ENCODE results near the gene PIK3CA. TPM values are rescaled to one million over a fixed set of nuclear protein-coding genes. Genes with fewer than 3 reads are reported as not detected.

Gene PIK3CA
- total RNA-seq, 6 experiments from 2014 or later = 6.5 to 13.1 (median 11.2) TPM

DNA sequence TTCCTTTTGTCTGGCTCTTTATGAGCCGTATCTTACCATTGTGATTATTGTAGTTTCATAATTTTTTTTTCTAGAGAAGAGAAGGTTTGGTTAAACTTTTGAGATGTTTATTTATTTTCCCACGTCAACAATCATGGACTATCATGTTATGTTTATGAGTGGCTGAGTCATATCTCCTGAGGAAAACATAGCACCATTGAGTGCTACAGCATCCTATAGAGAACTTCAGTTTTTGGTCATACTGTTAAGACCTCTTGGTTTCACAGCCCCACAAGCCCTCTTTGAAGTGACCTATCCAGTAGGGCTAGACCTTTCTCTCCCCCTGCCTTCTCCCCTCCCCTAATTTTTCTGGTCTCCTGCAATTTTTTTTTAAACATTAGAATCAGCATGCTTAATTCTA lies 20.8 kb downstream of the PIK3CA start:
- Histone ChIP-seq H3K9me3 (no peaks in the 10 kb centered on the region), H3K4me1 (peaks cover 0 to 6% (median 0%) of the 10 kb centered on the region in 4 donors), H3K4me3 (no peak overlapping the region), H3K27me3 (no peaks in the 10 kb centered on the region), H3K36me3 (no peaks in the 10 kb centered on the region), H3K27ac (no peak overlapping the region)
- no peak for TF ChIP-seq POLR2A (IDR thresholded peaks at IDR 0.05)
- intact Hi-C loops (cut with DNase I) = no loop called here
- no peak for DNase-seq
- no peak for ATAC-seq
- WGBS (ENCODE audit: insufficient coverage, low coverage, low lambda C conversion rate, missing lambda C conversion rate) = 71% methylated on average over 2 of the region's 2 CpGs

DNA sequence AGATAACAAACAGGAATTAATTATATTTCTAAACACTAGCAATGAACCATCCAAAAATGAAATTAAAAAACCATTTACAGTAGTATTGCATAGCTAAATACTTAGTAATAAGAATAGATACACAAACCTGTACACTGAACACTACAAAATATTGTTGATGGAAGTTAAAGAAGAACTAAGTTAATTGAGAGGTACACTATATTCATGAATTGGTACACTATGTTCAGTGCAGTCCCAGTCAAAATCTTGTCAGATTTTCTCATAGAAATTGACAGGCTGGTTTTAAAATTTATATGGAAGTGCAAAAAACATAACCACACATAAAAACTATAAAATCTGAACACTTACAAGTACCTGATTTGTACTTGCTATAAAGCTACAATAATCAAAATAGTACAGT lies 24.4 kb downstream of the PIK3CA start:
- intact Hi-C loops (cut with DNase I) = no loop called here
- Histone ChIP-seq H3K27me3 (no peaks in the 10 kb centered on the region), H3K27ac (no peak overlapping the region), H3K4me1 (peaks cover 0 to 6% (median 0%) of the 10 kb centered on the region in 4 donors), H3K9me3 (no peaks in the 10 kb centered on the region), H3K36me3 (no peaks in the 10 kb centered on the region), H3K4me3 (no peak overlapping the region)
- DNase-seq = no peak
- no peak for ATAC-seq
- no peak for TF ChIP-seq POLR2A (IDR thresholded peaks at IDR 0.05)
- TF ChIP-seq, protein P1, sequence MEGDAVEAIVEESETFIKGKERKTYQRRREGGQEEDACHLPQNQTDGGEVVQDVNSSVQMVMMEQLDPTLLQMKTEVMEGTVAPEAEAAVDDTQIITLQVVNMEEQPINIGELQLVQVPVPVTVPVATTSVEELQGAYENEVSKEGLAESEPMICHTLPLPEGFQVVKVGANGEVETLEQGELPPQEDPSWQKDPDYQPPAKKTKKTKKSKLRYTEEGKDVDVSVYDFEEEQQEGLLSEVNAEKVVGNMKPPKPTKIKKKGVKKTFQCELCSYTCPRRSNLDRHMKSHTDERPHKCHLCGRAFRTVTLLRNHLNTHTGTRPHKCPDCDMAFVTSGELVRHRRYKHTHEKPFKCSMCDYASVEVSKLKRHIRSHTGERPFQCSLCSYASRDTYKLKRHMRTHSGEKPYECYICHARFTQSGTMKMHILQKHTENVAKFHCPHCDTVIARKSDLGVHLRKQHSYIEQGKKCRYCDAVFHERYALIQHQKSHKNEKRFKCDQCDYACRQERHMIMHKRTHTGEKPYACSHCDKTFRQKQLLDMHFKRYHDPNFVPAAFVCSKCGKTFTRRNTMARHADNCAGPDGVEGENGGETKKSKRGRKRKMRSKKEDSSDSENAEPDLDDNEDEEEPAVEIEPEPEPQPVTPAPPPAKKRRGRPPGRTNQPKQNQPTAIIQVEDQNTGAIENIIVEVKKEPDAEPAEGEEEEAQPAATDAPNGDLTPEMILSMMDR (IDR thresholded peaks at IDR 0.05) = no peak

DNA sequence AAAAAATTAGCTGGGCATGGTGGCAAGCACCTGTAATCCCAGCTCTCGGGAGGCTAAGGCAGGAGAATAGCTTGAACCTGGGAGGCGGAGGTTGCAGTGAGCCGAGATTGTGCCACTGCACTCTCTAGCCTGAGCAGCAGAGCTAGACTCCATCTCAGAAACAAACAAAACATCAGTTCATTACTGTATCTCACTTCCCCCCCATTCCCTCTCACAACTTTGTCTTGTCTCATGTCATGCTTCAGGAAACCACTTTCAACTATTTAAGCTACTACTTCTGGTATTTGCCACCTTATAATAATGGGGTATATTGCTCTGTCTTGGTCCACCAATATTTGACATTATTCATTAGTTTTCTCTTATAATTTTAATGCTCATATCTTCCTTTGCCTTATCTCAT lies 26.2 kb downstream of the PIK3CA start:
- Histone ChIP-seq H3K9me3 (no peaks in the 10 kb centered on the region), H3K4me1 (peaks cover 0 to 6% (median 0%) of the 10 kb centered on the region in 4 donors), H3K36me3 (no peaks in the 10 kb centered on the region), H3K27me3 (no peaks in the 10 kb centered on the region), H3K4me3 (no peak overlapping the region), H3K27ac (no peak overlapping the region)
- intact Hi-C loops (cut with DNase I) = no loop called here
- TF ChIP-seq POLR2A (IDR thresholded peaks at IDR 0.05) = no peak
- TF ChIP-seq, protein P1 (IDR thresholded peaks at IDR 0.05) = no peak
- ATAC-seq = no peak
- DNase-seq = no peak
- WGBS (ENCODE audit: insufficient coverage, low coverage, low lambda C conversion rate, missing lambda C conversion rate) = no CpG with 5 or more reads among the region's 3 CpGs

DNA sequence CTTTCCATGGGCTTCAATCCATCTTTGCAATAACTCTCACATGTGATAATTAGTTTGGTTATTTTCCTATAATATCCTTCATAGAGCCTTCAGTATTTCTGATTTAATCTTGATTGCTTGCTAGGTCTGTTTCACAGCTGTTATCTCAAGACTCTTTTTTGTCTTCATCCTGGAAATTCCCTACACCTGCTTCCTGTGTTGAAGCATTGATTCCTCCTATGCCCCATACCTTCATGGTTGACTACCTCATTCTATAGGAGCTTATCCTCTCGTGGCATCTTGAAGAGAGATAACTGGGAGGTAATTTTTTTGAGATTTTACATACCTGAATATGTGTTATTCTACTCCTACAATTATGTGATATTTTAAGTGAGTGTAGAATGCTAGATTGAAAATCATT lies 26.7 kb downstream of the PIK3CA start:
- no peaks in the 10 kb centered on the region for H3K9me3 ChIP-seq
- H3K27me3 ChIP-seq = no peaks in the 10 kb centered on the region
- H3K36me3 ChIP-seq = no peaks in the 10 kb centered on the region
- no peak overlapping the region for H3K27ac ChIP-seq
- TF ChIP-seq, protein P1 (IDR thresholded peaks at IDR 0.05) = no peak
- TF ChIP-seq POLR2A (IDR thresholded peaks at IDR 0.05) = no peak
- peaks cover 0 to 2% (median 0%) of the 10 kb centered on the region in 4 donors for H3K4me1 ChIP-seq
- no peak for ATAC-seq
- 71% methylated on average over 1 of the region's 1 CpG for WGBS (ENCODE audit: insufficient coverage, low coverage, low lambda C conversion rate, missing lambda C conversion rate)
- H3K4me3 ChIP-seq = no peak overlapping the region
- intact Hi-C loops (cut with DNase I) = no loop called here
- no peak for DNase-seq

DNA sequence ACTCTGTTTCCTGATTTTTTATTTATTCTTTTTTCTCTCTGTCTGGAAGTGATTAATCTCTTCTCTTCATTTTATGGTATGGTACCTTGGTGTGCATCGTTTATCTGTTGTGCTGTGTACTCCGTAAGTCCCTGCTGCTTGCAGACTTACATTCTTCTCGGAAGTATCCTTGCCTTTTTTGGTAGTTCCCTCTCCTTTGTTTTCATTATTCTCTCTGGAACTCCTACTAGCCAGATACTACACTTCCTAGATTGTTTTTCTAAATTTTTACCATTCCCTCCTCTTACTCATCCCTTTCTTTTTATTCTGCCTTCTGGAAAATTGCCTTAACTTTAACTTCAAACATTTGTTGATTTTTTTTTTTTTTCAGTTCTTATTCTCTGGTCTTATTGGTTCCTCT lies 27.2 kb downstream of the PIK3CA start:
- Histone ChIP-seq H3K4me3 (no peak overlapping the region), H3K27ac (no peak overlapping the region), H3K4me1 (no peaks in the 10 kb centered on the region), H3K27me3 (no peaks in the 10 kb centered on the region), H3K9me3 (no peaks in the 10 kb centered on the region), H3K36me3 (no peaks in the 10 kb centered on the region)
- 88% methylated on average over 3 of the region's 3 CpGs for WGBS (ENCODE audit: insufficient coverage, low coverage, low lambda C conversion rate, missing lambda C conversion rate)
- TF ChIP-seq POLR2A (IDR thresholded peaks at IDR 0.05) = no peak
- DNase-seq = no peak
- no peak for ATAC-seq
- intact Hi-C loops (cut with DNase I) = no loop called here

DNA sequence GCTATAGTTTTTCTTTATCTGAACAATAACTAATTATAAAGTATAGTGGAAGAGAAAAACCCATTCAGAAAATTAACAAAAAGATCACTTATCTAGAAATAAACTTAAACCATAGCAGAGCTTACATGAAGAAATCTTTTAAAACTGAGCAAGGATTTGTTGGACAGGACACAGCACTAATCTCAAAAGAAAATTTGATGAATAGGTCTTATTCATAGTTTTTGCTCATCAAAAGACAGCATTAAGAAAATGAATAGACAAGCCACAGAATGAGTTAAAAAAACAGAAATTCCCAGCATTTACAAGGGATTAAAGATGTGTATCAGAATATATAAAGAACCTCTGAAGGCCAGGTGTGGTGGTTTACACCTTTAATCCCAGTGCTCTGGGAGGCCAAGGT lies 29.5 kb downstream of the PIK3CA start:
- Histone ChIP-seq H3K4me3 (no peak overlapping the region), H3K27ac (no peak overlapping the region), H3K27me3 (no peaks in the 10 kb centered on the region), H3K36me3 (no peaks in the 10 kb centered on the region), H3K9me3 (no peaks in the 10 kb centered on the region), H3K4me1 (peaks cover 0 to 2% (median 0%) of the 10 kb centered on the region in 4 donors)
- intact Hi-C loops (cut with DNase I) = no loop called here
- no peak for DNase-seq
- ATAC-seq = no peak
- TF ChIP-seq POLR2A (IDR thresholded peaks at IDR 0.05) = no peak
- TF ChIP-seq, protein P1 (IDR thresholded peaks at IDR 0.05) = no peak
